Measurements from ENCODE around the gene TCF3.

- TF ChIP-seq, protein P1, sequence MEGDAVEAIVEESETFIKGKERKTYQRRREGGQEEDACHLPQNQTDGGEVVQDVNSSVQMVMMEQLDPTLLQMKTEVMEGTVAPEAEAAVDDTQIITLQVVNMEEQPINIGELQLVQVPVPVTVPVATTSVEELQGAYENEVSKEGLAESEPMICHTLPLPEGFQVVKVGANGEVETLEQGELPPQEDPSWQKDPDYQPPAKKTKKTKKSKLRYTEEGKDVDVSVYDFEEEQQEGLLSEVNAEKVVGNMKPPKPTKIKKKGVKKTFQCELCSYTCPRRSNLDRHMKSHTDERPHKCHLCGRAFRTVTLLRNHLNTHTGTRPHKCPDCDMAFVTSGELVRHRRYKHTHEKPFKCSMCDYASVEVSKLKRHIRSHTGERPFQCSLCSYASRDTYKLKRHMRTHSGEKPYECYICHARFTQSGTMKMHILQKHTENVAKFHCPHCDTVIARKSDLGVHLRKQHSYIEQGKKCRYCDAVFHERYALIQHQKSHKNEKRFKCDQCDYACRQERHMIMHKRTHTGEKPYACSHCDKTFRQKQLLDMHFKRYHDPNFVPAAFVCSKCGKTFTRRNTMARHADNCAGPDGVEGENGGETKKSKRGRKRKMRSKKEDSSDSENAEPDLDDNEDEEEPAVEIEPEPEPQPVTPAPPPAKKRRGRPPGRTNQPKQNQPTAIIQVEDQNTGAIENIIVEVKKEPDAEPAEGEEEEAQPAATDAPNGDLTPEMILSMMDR (conservative IDR thresholded peaks at IDR 0.05; ENCODE audit: low read length) = no peak
- no peak for TF ChIP-seq EZH2phosphoT487 (IDR thresholded peaks at IDR 0.05; ENCODE audit: borderline replicate concordance)
Observed at GRCh38 chr19:1599460-1599846, 53.0 kb downstream of the TCF3 start.
